AG09319 (cell line): ENCODE results near the gene BTD.

Experiments
- DNase-seq: peaks from one replicate; pipeline ENCODE4 v3.0.0-alpha.2; 2010; ENCODE audit warnings: low read depth; ENCODE audit errors: extremely low read depth
- CTCF ChIP-seq: IDR thresholded peaks from 2 replicates; pipeline ENCODE4 v1.5.1; 2011; ENCODE audit warnings: low read depth, mild to moderate bottlenecking, inconsistent platforms, low read length, moderate library complexity

BTD gene

GRCh38 chr3:15657016-15657415 lies 55.5 kb downstream of the BTD start:
- DNase-seq, result no peak
- TF ChIP-seq CTCF, result no peak

- TF ChIP-seq CTCF, result no peak
- no peak for DNase-seq
These were observed 57.9 kb downstream of the BTD start for GRCh38 chr3:15659254-15659975.

- no peak for DNase-seq
- no peak for TF ChIP-seq CTCF
These were observed 58.8 kb downstream of the BTD start for GRCh38 chr3:15660055-15660935.

GRCh38 chr3:15664144-15664543 lies 62.6 kb downstream of the BTD start:
- no peak for TF ChIP-seq CTCF
- no peak for DNase-seq

- DNase-seq, result no peak
- no peak for TF ChIP-seq CTCF
These were observed 64.1 kb downstream of the BTD start for GRCh38 chr3:15665510-15666150.

- TF ChIP-seq CTCF, result no peak
- DNase-seq, result no peak
These were observed 64.7 kb downstream of the BTD start for GRCh38 chr3:15666277-15666676.

- DNase-seq, result no peak
- TF ChIP-seq CTCF, result no peak
These were observed 65.9 kb downstream of the BTD start for GRCh38 chr3:15667484-15667883.
